Natural killer cell treated with Interleukin-12 subunit alpha and Interleukin-12 subunit beta and Interleukin-15 and Interleukin-18, amount 100 ng/mL, for 72 hours (primary cell): Measurements from ENCODE around the gene SRC. TPM values are rescaled to one million over a fixed set of nuclear protein-coding genes. Genes with fewer than 3 reads are reported as not detected.
"Not testable (repeated sequence)": the region's sequence is repeated elsewhere in the genome, so short reads cannot be mapped to it uniquely, and the experiment has no call there.

Experiments used
- ATAC-seq, 2 donors: fragments of 150-1000 bp; cut with Tn5 transposase in 1 of 2; sonication (Bioruptor Pico), chemical (Tn5 transposase) in 1 of 2; 2 replicates each; pipeline ENCODE4 v1.10.0; 2021
- DNase-seq: peaks from one replicate; pipeline ENCODE4 v3.0.0; 2022; ENCODE audit warnings: low spot score
- H3K27ac Mint-ChIP-seq, 2 donors: 1 replicate in 1 of 2; 2 replicates in 1 of 2; pipeline ENCODE4 v1.8.0; 2022; ENCODE audit warnings: mixed read lengths in 2 of 2, mild to moderate bottlenecking in 1 of 2, moderate library complexity in 1 of 2
- H3K27me3 Mint-ChIP-seq, 2 donors: 1 replicate in 1 of 2; 2 replicates in 1 of 2; pipeline ENCODE4 v1.8.0; 2022; ENCODE audit warnings: mixed read lengths in 2 of 2
- H3K36me3 Mint-ChIP-seq: one replicate; pipeline ENCODE4 v1.8.0; 2022; ENCODE audit warnings: mixed read lengths
- H3K4me1 Mint-ChIP-seq, 2 donors: 1 replicate in 1 of 2; 2 replicates in 1 of 2; pipeline ENCODE4 v1.8.0; 2022; ENCODE audit warnings: low read depth in 2 of 2, mixed read lengths in 2 of 2, mild to moderate bottlenecking in 1 of 2
- H3K4me3 Mint-ChIP-seq: one replicate; pipeline ENCODE4 v1.8.0; 2022; ENCODE audit warnings: mixed read lengths
- H3K9me3 Mint-ChIP-seq: 2 replicates; pipeline ENCODE4 v1.8.0; 2022; ENCODE audit warnings: mixed read lengths
- total RNA-seq, 2 donors: library from RNA; stranded (reverse); gene quantifications; one replicate each; pipeline ENCODE4 v1.2.3, GENCODE V29; 2022

Gene SRC
- total RNA-seq, 2 donors from 2014 or later, result 6.8 to 8.6 TPM

DNA sequence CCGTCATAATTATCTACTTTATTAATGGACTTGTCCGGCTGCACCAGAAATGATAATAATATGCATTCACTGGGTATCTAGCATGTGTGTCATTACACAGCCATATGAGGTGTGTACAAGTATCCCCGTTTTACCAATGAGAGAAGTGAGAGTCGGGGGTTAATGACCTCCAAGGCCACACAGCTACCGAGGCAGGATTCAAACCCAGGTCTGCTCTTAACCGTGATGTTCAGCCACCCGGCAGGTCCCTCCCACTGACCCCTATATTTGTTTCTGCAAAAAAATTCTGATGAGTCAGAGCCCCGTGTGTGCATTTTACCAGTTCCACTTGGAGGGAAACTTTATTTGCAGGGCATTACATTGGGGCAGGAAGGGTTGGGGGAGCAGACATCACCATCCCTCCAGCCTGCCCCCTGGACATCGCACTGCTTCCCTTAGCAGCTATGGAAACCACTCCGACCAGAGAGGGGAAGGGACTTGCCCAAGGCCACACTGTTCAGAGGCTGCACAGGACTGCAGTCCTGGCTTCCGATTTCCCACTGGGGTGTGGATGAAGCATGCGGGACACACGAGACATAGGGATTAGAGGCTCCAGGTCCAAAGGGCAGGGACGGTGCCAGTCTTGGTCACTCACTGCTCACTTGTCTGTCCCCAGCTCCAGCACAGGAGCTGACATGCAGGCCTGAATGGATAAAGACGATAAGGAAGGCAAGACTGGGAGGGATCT lies 10.1 kb upstream of the SRC start:
- no peaks in the 10 kb centered on the region for H3K27me3 Mint-ChIP-seq
- H3K27ac Mint-ChIP-seq, result peak overlapping the region; percentile 84 to 90
- H3K4me3 Mint-ChIP-seq, result peak overlapping the region; percentile 84
- no peaks in the 10 kb centered on the region for H3K9me3 Mint-ChIP-seq
- ATAC-seq, result no peak
- peaks cover 22 to 23% of the 10 kb centered on the region in 2 donors for H3K4me1 Mint-ChIP-seq
- DNase-seq, result no peak
- H3K36me3 Mint-ChIP-seq, result no peaks in the 10 kb centered on the region

DNA sequence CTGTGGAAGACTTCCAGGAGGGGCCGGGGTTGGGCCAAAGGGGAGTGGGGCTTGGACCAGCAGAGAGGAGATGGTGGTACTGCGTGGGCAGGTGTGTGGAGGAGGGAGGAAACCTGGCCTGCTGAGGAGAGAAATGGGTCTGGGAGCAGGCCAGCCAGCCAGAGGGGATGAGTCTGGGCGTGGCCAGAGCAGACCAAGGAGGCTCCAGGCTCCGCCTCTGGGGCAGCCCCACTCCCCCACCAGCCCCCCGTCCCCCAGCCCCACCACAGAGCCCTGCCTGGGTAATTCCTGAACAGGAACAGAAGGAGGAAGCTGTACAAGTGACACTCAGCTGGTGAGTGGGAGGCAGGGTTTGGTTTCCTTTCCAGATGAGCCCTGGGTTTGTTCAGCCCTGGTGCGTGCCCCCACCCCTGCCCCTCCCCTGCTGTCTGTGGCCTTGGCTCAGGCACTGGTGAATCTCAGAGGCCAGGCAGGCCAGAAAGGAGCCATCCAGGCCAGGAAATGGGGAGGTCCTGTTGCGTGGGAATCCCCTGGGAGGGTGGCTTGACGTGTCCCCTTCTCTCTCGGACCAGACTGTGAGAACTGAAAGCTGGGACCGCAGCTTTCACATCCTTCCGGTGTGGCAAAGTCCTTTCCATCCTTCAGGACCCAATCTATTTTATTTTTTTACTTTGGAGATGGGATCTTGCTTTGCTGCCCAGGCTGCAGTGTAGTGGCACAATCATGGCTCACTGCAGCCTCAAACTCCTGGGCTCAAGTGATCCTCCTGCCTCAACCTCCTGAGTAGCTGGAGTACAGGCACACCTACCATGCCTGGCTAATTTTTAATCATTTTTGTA lies 9.4 kb upstream of the SRC start:
- Mint-ChIP-seq H3K27ac (peak overlapping the region; percentile 84 to 90), H3K9me3 (no peaks in the 10 kb centered on the region), H3K27me3 (no peaks in the 10 kb centered on the region), H3K36me3 (no peaks in the 10 kb centered on the region), H3K4me1 (peaks cover 22 to 27% of the 10 kb centered on the region in 2 donors), H3K4me3 (peak overlapping the region; percentile 84)
- peak; percentile 86 to 91 for ATAC-seq
- DNase-seq, result peak; percentile 88

DNA sequence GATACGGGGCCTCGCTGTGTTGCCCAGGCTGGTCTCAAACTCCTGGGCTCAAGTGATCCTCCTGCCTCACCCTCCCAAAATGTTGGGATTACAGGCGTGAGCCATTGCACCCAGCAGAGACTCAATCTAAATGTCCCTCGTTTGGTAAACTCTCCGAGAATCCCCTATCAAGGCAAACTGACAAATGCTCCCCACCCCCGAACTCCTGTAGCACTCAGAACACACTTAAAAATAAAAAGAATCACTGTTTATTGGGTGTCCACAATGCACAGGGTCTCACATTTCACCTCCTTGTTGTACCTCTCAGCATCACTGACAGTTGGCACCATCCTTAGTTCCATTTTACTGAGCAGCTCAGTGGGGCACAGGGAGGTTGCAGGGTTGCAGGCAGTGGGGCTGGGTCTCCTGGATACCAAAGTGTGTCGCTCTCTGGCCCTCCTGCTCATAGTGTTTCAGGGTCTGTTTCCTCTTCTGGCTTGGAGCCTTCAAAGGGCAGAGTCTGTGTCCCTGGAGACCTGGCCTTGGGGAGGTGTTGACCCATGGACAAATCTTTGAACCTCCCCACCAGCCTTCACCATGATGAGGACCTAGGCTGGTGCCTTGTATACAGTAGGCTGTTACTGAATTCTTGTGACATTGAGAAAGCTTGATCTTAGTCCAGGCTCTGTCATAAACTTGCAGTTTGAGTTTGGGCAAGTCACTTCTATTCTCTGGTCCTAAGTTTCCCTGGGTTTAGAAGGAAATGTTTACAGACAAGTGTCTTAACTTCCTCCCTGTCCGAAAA lies 8.5 kb upstream of the SRC start:
- H3K4me1 Mint-ChIP-seq, result peaks cover 22 to 24% of the 10 kb centered on the region in 2 donors
- ATAC-seq (no peak), DNase-seq (no peak)
- H3K27me3 Mint-ChIP-seq, result no peaks in the 10 kb centered on the region
- H3K27ac Mint-ChIP-seq, result peak overlapping the region; percentile 12 to 90
- no peaks in the 10 kb centered on the region for H3K9me3 Mint-ChIP-seq
- peak overlapping the region; percentile 19 for H3K4me3 Mint-ChIP-seq
- H3K36me3 Mint-ChIP-seq, result no peaks in the 10 kb centered on the region

DNA sequence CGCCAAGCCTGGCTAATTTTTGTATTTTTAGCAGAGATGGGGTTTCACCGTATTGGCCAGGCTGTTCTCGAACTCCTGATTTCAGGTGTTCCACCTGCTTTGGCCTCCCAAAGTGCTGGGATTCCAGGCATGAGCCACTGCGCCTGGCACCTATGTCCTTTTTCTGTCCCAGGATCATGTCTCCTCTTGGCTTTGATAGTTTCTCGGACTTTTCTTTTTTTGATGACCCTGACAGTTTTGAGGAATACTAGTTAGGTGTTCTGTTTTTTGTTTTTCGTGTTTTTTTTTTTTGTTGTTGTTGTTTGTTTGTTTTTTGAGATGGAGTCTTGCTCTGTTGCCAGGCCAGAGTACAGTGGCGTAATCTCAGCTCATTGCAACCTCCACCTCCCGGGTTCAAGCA lies 7.6 kb upstream of the SRC start:
- Mint-ChIP-seq H3K4me1 (peaks cover 22 to 26% of the 10 kb centered on the region in 2 donors), H3K27ac (peak overlapping the region in 1 of 2 donors; percentile 75)
- not testable (repeated sequence) for H3K4me3 Mint-ChIP-seq, DNase-seq, H3K9me3 Mint-ChIP-seq, H3K36me3 Mint-ChIP-seq, H3K27me3 Mint-ChIP-seq, ATAC-seq

DNA sequence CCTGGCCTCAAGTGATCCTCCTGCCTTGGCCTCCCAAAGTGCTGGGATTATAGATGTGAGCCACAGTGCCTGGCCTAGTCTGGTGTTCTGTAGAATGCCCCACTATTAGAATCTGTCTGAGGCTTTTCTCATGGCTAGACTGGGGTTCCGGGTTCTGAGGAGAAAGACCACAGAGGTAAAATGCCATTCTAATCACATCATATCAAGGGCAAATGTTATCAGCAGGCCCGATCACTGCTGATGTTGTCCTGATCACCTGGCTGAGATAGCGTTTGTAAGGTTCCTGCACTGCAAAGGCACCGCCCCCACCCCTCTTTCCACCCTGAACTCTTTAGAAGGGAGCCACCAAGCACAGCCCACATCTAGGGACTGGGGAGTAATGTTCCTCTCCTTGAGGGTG lies 6.7 kb upstream of the SRC start:
- H3K4me1 Mint-ChIP-seq, result peaks cover 21 to 32% of the 10 kb centered on the region in 2 donors
- H3K4me3 Mint-ChIP-seq, result no peak overlapping the region
- no peak for ATAC-seq
- H3K27me3 Mint-ChIP-seq, result no peaks in the 10 kb centered on the region
- no peaks in the 10 kb centered on the region for H3K36me3 Mint-ChIP-seq
- H3K27ac Mint-ChIP-seq, result no peak overlapping the region
- DNase-seq, result no peak
- H3K9me3 Mint-ChIP-seq, result no peaks in the 10 kb centered on the region

DNA sequence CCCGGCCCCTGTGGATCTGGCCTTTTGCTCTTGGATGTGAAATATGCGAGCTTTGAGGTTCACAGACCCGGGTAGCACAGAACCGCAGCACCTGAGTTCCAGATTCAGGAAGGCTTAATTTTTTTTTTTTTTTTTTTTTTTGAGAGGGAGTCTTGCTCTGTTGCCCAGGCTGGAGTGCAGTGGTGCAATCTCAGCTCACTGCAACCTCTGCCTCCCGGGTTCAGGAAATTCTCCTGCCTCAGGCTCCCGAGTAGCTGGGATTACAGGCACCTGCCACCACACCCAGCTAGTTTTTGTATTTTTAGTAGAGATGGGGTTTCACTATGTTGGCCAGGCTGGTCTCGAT lies 6.2 kb upstream of the SRC start:
- H3K36me3 Mint-ChIP-seq, H3K4me3 Mint-ChIP-seq, DNase-seq, H3K27ac Mint-ChIP-seq, H3K27me3 Mint-ChIP-seq, ATAC-seq, H3K9me3 Mint-ChIP-seq: not testable (repeated sequence)
- H3K4me1 Mint-ChIP-seq, result peaks cover 17 to 32% of the 10 kb centered on the region in 2 donors

DNA sequence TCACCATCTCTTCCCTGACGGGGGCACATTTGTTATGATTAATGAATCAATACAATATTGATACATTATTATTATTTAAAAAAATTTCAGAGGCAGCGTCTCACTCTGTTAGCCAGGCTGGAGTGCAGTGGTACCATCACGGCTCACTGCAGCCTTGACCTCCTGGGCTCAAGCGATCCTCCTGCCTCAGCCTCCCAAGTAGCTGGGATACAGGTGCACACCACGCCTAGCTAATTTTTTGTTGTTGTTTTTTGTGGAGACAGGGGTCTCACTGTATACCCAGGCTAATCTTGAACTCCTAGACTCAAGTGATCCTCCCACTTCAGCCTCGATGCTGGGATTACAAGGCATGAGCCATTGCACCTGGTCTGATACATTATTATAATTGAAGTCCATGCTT lies 4.9 kb upstream of the SRC start:
- H3K36me3 Mint-ChIP-seq, result no peaks in the 10 kb centered on the region
- H3K27ac Mint-ChIP-seq, result peak overlapping the region in 1 of 2 donors; percentile 22
- H3K4me3 Mint-ChIP-seq, result no peak overlapping the region
- H3K9me3 Mint-ChIP-seq, result no peaks in the 10 kb centered on the region
- peaks cover 12 to 24% of the 10 kb centered on the region in 2 donors for H3K4me1 Mint-ChIP-seq
- no peaks in the 10 kb centered on the region for H3K27me3 Mint-ChIP-seq
- ATAC-seq (no peak), DNase-seq (no peak)

DNA sequence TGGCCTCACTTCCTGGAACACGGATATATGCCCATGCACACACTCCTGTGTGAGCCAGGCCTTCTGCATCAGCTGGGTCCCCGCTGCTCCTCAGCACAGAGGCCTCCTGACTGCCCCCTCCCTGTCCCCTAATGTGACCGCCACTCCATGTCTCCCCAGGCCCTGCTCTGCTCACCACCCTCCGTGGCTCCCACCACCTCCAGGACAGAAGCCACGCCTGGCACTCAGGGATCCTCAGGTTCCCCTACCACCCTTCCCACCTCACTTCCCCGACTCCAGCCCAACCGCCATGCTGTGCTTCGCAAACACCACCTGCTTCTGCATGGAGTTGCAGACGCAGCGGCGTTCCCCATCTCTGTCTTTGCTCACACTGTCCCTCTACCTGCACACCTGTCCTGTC lies 4.3 kb upstream of the SRC start:
- Mint-ChIP-seq H3K9me3 (no peaks in the 10 kb centered on the region), H3K4me1 (peaks cover 8 to 21% of the 10 kb centered on the region in 2 donors), H3K4me3 (no peak overlapping the region), H3K36me3 (no peaks in the 10 kb centered on the region), H3K27ac (peak overlapping the region in 1 of 2 donors; percentile 22), H3K27me3 (no peaks in the 10 kb centered on the region)
- no peak for ATAC-seq
- DNase-seq, result no peak

DNA sequence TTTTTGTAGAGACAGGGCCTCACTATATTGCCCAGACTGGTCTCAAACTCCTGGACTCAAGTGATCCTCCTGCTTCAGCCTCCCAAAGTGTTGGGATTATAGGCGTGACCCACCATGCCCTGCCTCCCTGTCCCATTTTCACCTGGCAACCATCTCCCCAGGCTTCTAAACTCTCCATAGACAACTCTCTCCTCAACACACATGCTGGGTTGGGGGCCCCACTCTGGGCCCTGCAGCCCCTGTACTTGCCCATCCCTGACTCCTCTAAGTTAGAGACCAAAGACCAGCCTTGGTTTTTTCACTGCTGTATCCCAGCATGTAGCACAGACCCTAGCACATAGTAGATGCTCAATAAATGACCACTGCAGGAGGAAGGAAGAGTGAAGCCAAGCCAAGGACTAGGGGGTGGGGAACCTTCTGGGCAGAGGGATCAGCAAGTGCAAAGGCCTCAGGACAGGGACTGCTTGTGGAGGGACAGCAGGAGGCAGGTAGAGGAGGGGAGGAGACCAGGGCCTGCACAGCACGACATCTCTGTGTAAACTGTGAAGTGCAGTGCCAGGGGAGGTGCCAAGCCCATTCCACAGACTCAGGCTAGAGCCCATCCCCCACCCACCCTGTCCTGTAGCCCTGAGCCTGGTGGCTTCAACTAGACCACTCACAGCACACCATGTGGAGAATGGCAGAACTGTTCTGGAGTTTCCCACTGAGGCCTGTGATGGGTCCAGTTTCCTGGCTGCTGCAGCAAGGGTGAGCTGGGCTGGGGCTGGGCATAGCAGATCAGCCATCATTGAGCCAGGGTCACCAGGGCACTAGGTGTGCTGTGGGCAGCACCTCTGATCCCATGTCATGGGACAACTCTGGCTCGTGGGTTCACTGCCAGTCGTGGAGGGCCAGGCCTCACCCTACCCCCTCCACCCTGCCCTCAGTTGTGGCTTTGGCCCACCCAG lies 3.4 kb upstream of the SRC start:
- Mint-ChIP-seq H3K4me1 (peaks cover under 1 to 13% of the 10 kb centered on the region in 2 donors), H3K27me3 (no peaks in the 10 kb centered on the region), H3K9me3 (no peaks in the 10 kb centered on the region), H3K36me3 (no peaks in the 10 kb centered on the region), H3K27ac (peak overlapping the region in 1 of 2 donors; percentile 22), H3K4me3 (no peak overlapping the region)
- DNase-seq (no peak), ATAC-seq (peak in 1 of 2 donors; percentile 2)

DNA sequence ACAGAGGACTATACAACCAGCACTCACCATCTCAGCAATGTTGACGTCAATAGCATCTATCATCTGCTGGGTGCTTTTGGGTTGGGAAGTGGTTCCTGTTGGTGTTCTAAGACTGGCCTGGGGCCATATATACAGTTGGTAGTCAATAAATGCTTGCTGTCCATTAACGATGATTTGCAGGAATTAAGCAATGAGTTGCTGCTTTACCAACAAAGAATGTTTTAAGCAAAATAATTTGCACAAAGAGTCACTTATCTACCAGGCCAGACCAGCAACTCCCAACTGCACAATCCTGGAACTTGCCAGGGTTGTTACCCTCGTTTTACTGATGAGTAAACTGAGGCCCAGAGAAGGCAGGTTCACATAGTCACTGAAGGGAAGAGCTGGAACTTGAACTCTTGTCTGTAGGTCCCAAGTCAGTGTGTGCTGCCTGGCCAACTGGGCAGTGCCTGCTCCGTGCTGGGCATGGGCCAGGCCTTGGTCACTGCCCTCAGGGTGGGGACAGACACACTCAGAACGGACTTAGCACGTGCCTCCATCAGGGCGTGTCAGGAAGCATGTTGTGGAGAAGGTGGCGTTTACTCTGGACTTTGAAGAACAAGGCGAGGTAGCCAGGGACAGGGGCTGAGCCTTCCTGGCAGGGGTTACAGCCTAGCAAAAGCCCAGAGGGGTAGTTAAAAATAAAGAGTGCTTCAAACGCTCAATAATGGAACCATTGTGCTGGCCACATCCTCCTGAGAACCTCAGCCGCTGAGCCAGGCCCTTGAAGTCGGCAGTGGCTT lies 2.5 kb upstream of the SRC start:
- Mint-ChIP-seq H3K36me3 (no peaks in the 10 kb centered on the region), H3K27me3 (no peaks in the 10 kb centered on the region), H3K9me3 (no peaks in the 10 kb centered on the region), H3K27ac (no peak overlapping the region), H3K4me1 (peaks cover 0 to 16% of the 10 kb centered on the region in 2 donors), H3K4me3 (no peak overlapping the region)
- ATAC-seq (no peak), DNase-seq (no peak)

DNA sequence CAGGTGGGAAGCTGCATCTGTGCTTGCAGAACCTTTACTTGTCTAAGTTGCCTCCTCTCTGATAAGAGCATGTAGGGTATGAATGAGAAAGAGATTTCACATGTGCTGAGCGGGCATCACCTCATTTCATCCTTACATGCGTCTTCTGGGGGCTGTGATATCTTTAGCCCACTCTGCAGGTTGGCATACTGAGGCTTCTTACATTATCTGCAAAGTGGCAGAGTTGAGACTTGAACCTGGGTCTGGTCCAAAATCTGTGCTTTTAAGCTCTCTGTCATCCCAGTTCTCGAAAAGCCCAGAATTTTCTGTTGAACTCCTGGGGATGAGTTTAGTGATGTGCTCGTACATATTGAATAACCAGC lies 2.0 kb upstream of the SRC start:
- Mint-ChIP-seq H3K27me3 (no peaks in the 10 kb centered on the region), H3K4me3 (no peak overlapping the region), H3K36me3 (no peaks in the 10 kb centered on the region), H3K27ac (no peak overlapping the region), H3K9me3 (no peaks in the 10 kb centered on the region), H3K4me1 (peaks cover 4 to 22% of the 10 kb centered on the region in 2 donors)
- ATAC-seq (no peak), DNase-seq (no peak)

DNA sequence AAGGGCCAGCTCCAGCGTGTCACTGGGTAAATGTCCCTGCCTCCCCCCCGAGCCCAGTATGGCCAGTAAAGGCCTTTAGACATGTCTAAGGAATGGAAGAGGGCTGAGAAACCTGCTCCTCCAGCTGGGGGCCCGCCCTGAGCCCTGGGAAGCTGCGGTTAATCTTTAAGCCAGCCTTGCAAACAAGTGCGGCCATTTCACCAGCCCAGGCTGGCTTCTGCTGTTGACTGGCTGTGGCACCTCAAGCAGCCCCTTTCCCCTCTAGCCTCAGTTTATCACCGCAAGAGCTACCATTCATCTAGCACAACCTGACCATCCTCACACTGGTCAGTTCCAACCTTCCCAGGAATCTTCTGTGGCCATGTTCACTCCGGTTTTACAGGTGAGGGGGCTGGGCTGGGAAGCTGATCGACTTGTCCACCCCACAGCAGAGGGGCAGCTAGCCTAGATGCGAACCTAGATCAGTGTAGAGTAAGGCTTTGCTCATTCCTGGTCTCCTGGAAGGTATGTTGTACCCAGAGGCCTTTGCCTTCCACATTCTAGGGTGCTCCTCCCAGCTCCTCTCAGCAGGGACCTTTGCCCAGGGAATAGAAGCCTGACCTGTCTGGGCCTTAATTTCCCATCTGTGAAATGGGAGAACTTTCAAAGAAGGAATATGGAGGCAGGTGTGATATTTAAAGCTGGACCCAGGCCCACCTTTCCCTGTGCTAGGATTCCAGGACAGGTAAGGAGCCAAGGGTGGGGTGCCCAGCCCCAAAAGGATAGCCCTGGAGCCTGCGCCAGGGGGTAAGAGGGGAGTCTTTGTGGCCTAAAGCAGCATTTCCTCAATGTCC lies 1.2 kb upstream of the SRC start:
- Mint-ChIP-seq H3K27ac (peak overlapping the region in 1 of 2 donors; percentile 63), H3K4me1 (peaks cover 4 to 28% of the 10 kb centered on the region in 2 donors), H3K27me3 (no peaks in the 10 kb centered on the region), H3K36me3 (no peaks in the 10 kb centered on the region), H3K4me3 (peak overlapping the region; percentile 55), H3K9me3 (no peaks in the 10 kb centered on the region)
- ATAC-seq (no peak), DNase-seq (no peak)
